Transverse colon (tissue), 4 donors: ENCODE results near the gene PAN3. TPM values are rescaled to one million over a fixed set of nuclear protein-coding genes. Genes with fewer than 3 reads are reported as not detected.

Experiments
- DNase-seq: peaks from one replicate; pipeline ENCODE4 v3.0.0-alpha.2; 2019
- H3K27ac ChIP-seq, 4 donors: fragments of 200-600 bp; sonication (generic); 2 replicates each; pipeline ENCODE4 v1.5.1; 2016 to 2018; ENCODE audit warnings: inconsistent platforms in 4 of 4
- H3K27me3 ChIP-seq: fragments of 200-600 bp; sonication (generic); 2 replicates; pipeline ENCODE4 v1.5.1; 2017; ENCODE audit warnings: inconsistent platforms
- H3K36me3 ChIP-seq, 4 donors: fragments of 200-600 bp; sonication (generic); 2 replicates each; pipeline ENCODE4 v1.5.1; 2017 to 2019; ENCODE audit warnings: inconsistent platforms in 4 of 4
- H3K4me1 ChIP-seq, 4 donors: fragments of 200-600 bp; sonication (generic); 2 replicates each; pipeline ENCODE4 v1.5.1; 2017 to 2020; ENCODE audit warnings: inconsistent platforms in 4 of 4
- H3K4me3 ChIP-seq, 4 donors: fragments of 200-600 bp; sonication (generic); 1 replicate in 1 of 4; 2 replicates in 3 of 4; pipeline versions ENCODE4 v1.5.1 to v1.6.1; 2017 to 2019; ENCODE audit warnings: inconsistent platforms in 4 of 4
- H3K9me3 ChIP-seq, 2 donors: fragments of 200-600 bp; sonication (generic); 2 replicates each; pipeline ENCODE4 v1.5.1; 2017 to 2019; ENCODE audit warnings: inconsistent platforms in 2 of 2
- EP300 ChIP-seq: sonication (generic); formaldehyde crosslinking; IDR thresholded peaks from one replicate; pipeline ENCODE4 v1.6.1; 2017; ENCODE audit warnings: antibody characterized with exemption, low read depth
- POLR2A ChIP-seq: fragments of 450-650 bp; IDR thresholded peaks from one replicate; pipeline ENCODE4 v1.6.1; 2016; ENCODE audit warnings: antibody characterized with exemption, mild to moderate bottlenecking, moderate library complexity
- POLR2AphosphoS5 ChIP-seq, 3 donors: sonication (generic); formaldehyde crosslinking; IDR thresholded peaks; one replicate each; pipeline ENCODE4 v1.6.1; 2016; ENCODE audit warnings: antibody characterized with exemption in 3 of 3
- WGBS, 2 donors: methylation state at CpG; one replicate each; pipeline ENCODE4 v1.1.5; 2018; ENCODE audit warnings: low coverage in 1 of 2; 5-methylcytosine and 5-hydroxymethylcytosine counted together
- in situ Hi-C, 4 donors: fragments of 200-750 bp; cut with MboI; loops; one replicate each; pipeline versions ENCODE4 v1.15.0 to v1.15.1; 2017; ENCODE audit warnings: low sequenced_read_pairs in 3 of 4, low pct_ligation_motif_present in 1 of 4, low pct_unique_long_range_greater_than_20kb in 1 of 4
- intact Hi-C: fragments of 100-400 bp; cut with DNase I; formaldehyde crosslinking; loops from one replicate; pipeline ENCODE4 v1.15.1; 2023; ENCODE audit warnings: low total_unique reads
- total RNA-seq, 4 donors: library from RNA; depleted of rRNA; stranded (reverse); fragments of >200 nt; gene quantifications; one replicate each; pipeline ENCODE4 v1.1.0, GENCODE V29; 2016
- TF ChIP-seq, protein P1 (sequence below), 5 experiments: fragments of 200-600 bp in 3 of 5; fragments of 450-650 bp in 2 of 5; sonication (generic) in 3 of 5; IDR thresholded peaks; 1 replicate in 2 of 5; 2 replicates in 3 of 5; pipeline ENCODE4 v1.5.1; 2016 to 2017; ENCODE audit warnings: antibody characterized with exemption in 5 of 5, inconsistent platforms in 3 of 5, mild to moderate bottlenecking in 2 of 5, moderate library complexity in 1 of 5

The PAN3 gene
- total RNA-seq, 4 donors from 2014 or later: 28.3 to 107 (median 46.6) TPM

DNA sequence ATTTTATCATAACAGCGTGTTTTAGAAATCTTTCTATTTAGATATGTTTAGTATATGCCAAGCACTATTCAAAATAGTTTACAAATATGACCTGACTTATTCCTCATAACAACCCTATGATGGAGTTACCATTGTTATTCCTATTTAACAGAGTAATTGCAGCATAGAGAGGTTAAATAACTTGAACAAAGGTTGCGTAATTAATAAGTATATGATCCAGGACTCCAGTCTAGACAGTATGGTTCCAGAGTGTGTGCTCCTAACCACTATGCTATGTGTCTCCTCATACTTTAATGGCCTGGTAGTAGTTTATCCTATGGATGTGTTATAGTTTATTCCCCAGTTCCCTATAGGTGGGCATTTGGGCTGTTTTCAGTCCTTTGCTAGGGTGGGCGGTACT, 145.3 kb downstream of the PAN3 start:
- Histone ChIP-seq H3K4me3 (no peak overlapping the region), H3K36me3 (peaks cover 0 to 45% (median 15%) of the 10 kb centered on the region in 4 donors)

DNA sequence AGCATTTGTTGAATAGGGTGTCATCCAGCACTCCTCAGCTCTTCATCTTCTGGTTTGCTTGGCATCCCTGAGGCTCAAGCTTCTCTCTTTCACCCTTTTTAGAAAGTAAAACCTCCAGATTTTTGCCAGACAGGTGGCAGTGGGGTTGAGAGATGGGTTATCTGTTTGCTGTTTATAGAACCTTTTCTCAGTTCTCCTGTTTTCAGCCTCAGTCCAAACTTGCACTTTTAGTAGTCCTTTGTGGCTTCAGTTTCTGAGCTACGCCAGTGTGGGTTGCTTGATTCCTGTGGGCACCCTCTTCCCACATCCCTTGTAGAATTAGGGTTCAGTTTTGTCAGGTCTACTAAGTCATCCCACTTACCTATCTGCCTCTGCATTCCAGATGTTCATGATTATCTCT, 147.9 kb downstream of the PAN3 start:
- intact Hi-C loops (no loop called here), in situ Hi-C loops (no loop called here)
- peaks cover 0 to 45% (median 12%) of the 10 kb centered on the region in 4 donors for H3K36me3 ChIP-seq
- H3K27me3 ChIP-seq: no peaks in the 10 kb centered on the region
- WGBS, 2 donors: 67 to 88% methylated on average over 1 of the region's 1 CpG
- H3K27ac ChIP-seq: no peak overlapping the region
- no peak for DNase-seq
- H3K4me1 ChIP-seq: no peaks in the 10 kb centered on the region
- TF ChIP-seq POLR2A (no peak), EP300 (no peak), POLR2AphosphoS5 (IDR thresholded peaks at IDR 0.05) (no peak)
- TF ChIP-seq, protein P1, sequence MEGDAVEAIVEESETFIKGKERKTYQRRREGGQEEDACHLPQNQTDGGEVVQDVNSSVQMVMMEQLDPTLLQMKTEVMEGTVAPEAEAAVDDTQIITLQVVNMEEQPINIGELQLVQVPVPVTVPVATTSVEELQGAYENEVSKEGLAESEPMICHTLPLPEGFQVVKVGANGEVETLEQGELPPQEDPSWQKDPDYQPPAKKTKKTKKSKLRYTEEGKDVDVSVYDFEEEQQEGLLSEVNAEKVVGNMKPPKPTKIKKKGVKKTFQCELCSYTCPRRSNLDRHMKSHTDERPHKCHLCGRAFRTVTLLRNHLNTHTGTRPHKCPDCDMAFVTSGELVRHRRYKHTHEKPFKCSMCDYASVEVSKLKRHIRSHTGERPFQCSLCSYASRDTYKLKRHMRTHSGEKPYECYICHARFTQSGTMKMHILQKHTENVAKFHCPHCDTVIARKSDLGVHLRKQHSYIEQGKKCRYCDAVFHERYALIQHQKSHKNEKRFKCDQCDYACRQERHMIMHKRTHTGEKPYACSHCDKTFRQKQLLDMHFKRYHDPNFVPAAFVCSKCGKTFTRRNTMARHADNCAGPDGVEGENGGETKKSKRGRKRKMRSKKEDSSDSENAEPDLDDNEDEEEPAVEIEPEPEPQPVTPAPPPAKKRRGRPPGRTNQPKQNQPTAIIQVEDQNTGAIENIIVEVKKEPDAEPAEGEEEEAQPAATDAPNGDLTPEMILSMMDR (IDR thresholded peaks at IDR 0.05): no peak
- H3K4me3 ChIP-seq: no peak overlapping the region
- H3K9me3 ChIP-seq: no peaks in the 10 kb centered on the region

More for the DNA sequence above, 145.3 kb downstream of the PAN3 start:
- Histone ChIP-seq H3K9me3 (no peaks in the 10 kb centered on the region), H3K4me1 (no peaks in the 10 kb centered on the region), H3K27ac (no peak overlapping the region), H3K27me3 (no peaks in the 10 kb centered on the region)
- no peak for DNase-seq
- intact Hi-C loops: no loop called here
- in situ Hi-C loops: no loop called here
- WGBS, 2 donors: 96 to 100% methylated on average over 2 to 3 of the region's 3 CpGs
- TF ChIP-seq POLR2A (no peak), POLR2AphosphoS5 (IDR thresholded peaks at IDR 0.05) (no peak), EP300 (no peak)
- TF ChIP-seq, protein P1 (IDR thresholded peaks at IDR 0.05): no peak

DNA sequence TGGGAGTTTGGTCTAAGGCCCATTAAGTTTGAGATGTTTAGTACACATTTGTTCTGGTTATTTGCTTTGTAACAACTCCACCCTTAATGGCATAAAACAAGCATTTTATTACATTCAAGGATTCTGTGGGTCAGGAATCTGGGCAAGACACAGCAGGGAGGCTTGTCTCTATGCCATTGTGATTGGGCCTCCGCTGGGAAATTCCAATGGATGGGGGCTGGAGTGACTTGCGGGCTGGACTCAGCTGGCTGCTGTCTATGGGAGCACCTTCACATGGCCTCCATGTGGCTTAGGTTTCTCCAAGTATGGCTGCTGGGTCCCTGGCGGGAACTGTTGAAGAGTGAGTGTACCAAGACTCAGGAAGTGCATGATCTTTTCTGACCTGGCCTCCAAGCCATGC, 159.0 kb downstream of the PAN3 start:
- in situ Hi-C loops (no loop called here), intact Hi-C loops (no loop called here)
- WGBS, 2 donors: 98% methylated on average over 3 of the region's 3 CpGs; no CpG with 5 or more reads in 1 of the 2 donors
- Histone ChIP-seq H3K27ac (no peak overlapping the region), H3K9me3 (no peaks in the 10 kb centered on the region), H3K4me1 (no peaks in the 10 kb centered on the region), H3K36me3 (peaks cover 0 to 23% (median 9%) of the 10 kb centered on the region in 4 donors), H3K27me3 (no peaks in the 10 kb centered on the region), H3K4me3 (no peak overlapping the region)
- no peak for TF ChIP-seq POLR2AphosphoS5 (IDR thresholded peaks at IDR 0.05)
- DNase-seq: no peak

DNA sequence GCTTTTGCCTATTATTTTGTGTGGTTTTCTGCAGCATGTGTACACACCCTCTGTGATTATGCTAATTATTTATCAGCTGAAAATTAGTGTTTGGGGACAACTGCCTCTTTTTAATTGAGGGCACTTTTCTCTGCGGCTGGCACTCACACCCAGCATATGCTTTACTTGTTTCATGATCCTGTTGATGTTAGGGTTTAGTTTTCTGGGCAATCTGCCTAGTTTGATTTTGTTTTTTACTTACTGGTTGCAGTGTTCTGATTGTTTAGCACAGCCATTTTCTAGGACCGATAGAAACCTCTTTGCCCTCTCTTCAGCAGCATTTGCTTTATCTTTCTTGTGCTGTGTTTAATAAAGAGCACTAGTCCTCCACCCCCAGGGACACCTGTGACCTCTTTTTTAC, 161.6 kb downstream of the PAN3 start:
- intact Hi-C loops (no loop called here), in situ Hi-C loops (loop anchor here in 1 of 4 donors (25.0 kb wide), 1 partner anchor 487 kb away; no protein-coding TSS in a partner anchor)
- Histone ChIP-seq H3K36me3 (peaks cover 0 to 4% (median 0%) of the 10 kb centered on the region in 4 donors), H3K4me1 (no peaks in the 10 kb centered on the region), H3K9me3 (no peaks in the 10 kb centered on the region), H3K27ac (no peak overlapping the region), H3K27me3 (no peaks in the 10 kb centered on the region), H3K4me3 (no peak overlapping the region)
- DNase-seq: no peak
- TF ChIP-seq EP300 (no peak), POLR2A (no peak), POLR2AphosphoS5 (IDR thresholded peaks at IDR 0.05) (no peak)
- TF ChIP-seq, protein P1 (IDR thresholded peaks at IDR 0.05): no peak
- 49 to 66% methylated on average over 2 of the region's 2 CpGs for WGBS, 2 donors

DNA sequence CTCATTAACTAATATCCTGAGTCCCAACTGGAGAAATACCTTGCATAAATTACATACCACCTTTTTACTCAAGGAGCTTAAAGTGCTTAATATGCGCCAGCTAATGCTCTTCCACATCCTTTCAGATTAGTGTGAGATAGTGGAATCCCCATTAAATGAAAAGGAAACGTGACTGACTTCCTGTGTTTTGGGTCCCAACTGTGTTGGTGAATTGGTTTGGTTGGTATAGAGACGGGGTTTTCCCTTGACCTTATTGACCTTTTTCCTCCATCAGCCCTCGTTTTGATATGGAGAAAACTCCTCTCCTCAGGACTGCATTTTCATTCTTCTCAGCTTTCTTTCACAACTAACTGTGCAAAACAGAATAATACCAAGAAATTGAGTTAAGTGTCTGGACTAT, 163.5 kb downstream of the PAN3 start:
- no peak overlapping the region for H3K4me3 ChIP-seq
- H3K36me3 ChIP-seq: no peaks in the 10 kb centered on the region
- DNase-seq: no peak
- H3K27me3 ChIP-seq: no peaks in the 10 kb centered on the region
- in situ Hi-C loops: loop anchor here in 1 of 4 donors (25.0 kb wide), 1 partner anchor 485 kb away; no protein-coding TSS in a partner anchor
- TF ChIP-seq, protein P1 (IDR thresholded peaks at IDR 0.05): no peak
- TF ChIP-seq POLR2AphosphoS5 (IDR thresholded peaks at IDR 0.05): no peak
- TF ChIP-seq EP300: no peak
- no peak for TF ChIP-seq POLR2A
- H3K9me3 ChIP-seq: no peaks in the 10 kb centered on the region
- intact Hi-C loops: no loop called here
- H3K27ac ChIP-seq: no peak overlapping the region
- H3K4me1 ChIP-seq: no peaks in the 10 kb centered on the region
- WGBS, 2 donors: 68 to 70% methylated on average over 3 to 4 of the region's 4 CpGs
